ENCODE measurements around the gene UBE3C.
A peak's percentile ranks its signal among the peaks of the same experiment; 100 is the strongest.

Gene UBE3C

GRCh38 chr7:157177333-157177982, 38.7 kb downstream of the UBE3C start:
- no peak for DNase-seq (ENCODE audit: low read depth, low spot score)

GRCh38 chr7:157177983-157178381, 39.3 kb downstream of the UBE3C start:
- no peak for DNase-seq (ENCODE audit: low read depth, low spot score)

- DNase-seq (ENCODE audit: low read depth, low spot score) = no peak
These were observed 45.1 kb downstream of the UBE3C start for GRCh38 chr7:157183832-157184231.

- DNase-seq (ENCODE audit: low read depth, low spot score) = no peak
These were observed 49.5 kb downstream of the UBE3C start for GRCh38 chr7:157188091-157188665.

- peak; percentile 39 for DNase-seq (ENCODE audit: low read depth, low spot score)
These were observed 50.7 kb downstream of the UBE3C start for GRCh38 chr7:157189405-157189804.

GRCh38 chr7:157192861-157193260, 54.1 kb downstream of the UBE3C start:
- no peak for DNase-seq (ENCODE audit: low read depth, low spot score)

GRCh38 chr7:157193274-157193673, 54.5 kb downstream of the UBE3C start:
- no peak for DNase-seq (ENCODE audit: low read depth, low spot score)

- DNase-seq (ENCODE audit: low read depth, low spot score) = no peak
These were observed 56.2 kb downstream of the UBE3C start for GRCh38 chr7:157194948-157195347.

- DNase-seq (ENCODE audit: low read depth, low spot score) = no peak
These were observed 57.1 kb downstream of the UBE3C start for GRCh38 chr7:157195868-157196267.

- no peak for DNase-seq (ENCODE audit: low read depth, low spot score)
These were observed 65.4 kb downstream of the UBE3C start for GRCh38 chr7:157204134-157204533.

GRCh38 chr7:157205438-157205837, 66.7 kb downstream of the UBE3C start:
- no peak for DNase-seq (ENCODE audit: low read depth, low spot score)

- peak; percentile 50 for DNase-seq (ENCODE audit: low read depth, low spot score)
These were observed 70.1 kb downstream of the UBE3C start for GRCh38 chr7:157208571-157209413.

GRCh38 chr7:157210682-157211081, 72.0 kb downstream of the UBE3C start:
- DNase-seq (ENCODE audit: low read depth, low spot score) = no peak

- peak; percentile 82 for DNase-seq (ENCODE audit: low read depth, low spot score)
These were observed 73.0 kb downstream of the UBE3C start for GRCh38 chr7:157211690-157212089.

- DNase-seq (ENCODE audit: low read depth, low spot score) = no peak
These were observed 80.4 kb downstream of the UBE3C start for GRCh38 chr7:157219154-157219553.

GRCh38 chr7:157220916-157221569, 82.3 kb downstream of the UBE3C start:
- DNase-seq (ENCODE audit: low read depth, low spot score) = no peak

GRCh38 chr7:157222687-157223086, 84.0 kb downstream of the UBE3C start:
- no peak for DNase-seq (ENCODE audit: low read depth, low spot score)

- DNase-seq (ENCODE audit: low read depth, low spot score) = peak; percentile 38
These were observed 85.9 kb downstream of the UBE3C start for GRCh38 chr7:157224627-157225026.

GRCh38 chr7:157228864-157229422, 90.2 kb downstream of the UBE3C start:
- peak; percentile 34 for DNase-seq (ENCODE audit: low read depth, low spot score)

- DNase-seq (ENCODE audit: low read depth, low spot score) = peak; percentile 33
These were observed 95.0 kb downstream of the UBE3C start for GRCh38 chr7:157233677-157234076.

GRCh38 chr7:157234271-157234670, 95.5 kb downstream of the UBE3C start:
- no peak for DNase-seq (ENCODE audit: low read depth, low spot score)
